Peyer's patch (tissue), 4 donors: ENCODE results near the gene GABRE.

Experiments used
- POLR2A ChIP-seq, 2 donors: fragments of 450-650 bp; IDR thresholded peaks; one replicate each; pipeline ENCODE4 v1.5.1; 2017; ENCODE audit warnings: antibody characterized with exemption in 2 of 2, mild to moderate bottlenecking in 2 of 2, moderate library complexity in 2 of 2
- TF ChIP-seq, protein P1 (sequence below), 6 experiments: fragments of 450-650 bp in 4 of 6; fragments of 200-600 bp in 2 of 6; sonication (generic) in 1 of 6; IDR thresholded peaks; one replicate each; pipeline ENCODE4 v1.5.1; 2017 to 2019; ENCODE audit warnings: antibody characterized with exemption in 6 of 6, mild to moderate bottlenecking in 3 of 6, moderate library complexity in 1 of 6

DNA sequence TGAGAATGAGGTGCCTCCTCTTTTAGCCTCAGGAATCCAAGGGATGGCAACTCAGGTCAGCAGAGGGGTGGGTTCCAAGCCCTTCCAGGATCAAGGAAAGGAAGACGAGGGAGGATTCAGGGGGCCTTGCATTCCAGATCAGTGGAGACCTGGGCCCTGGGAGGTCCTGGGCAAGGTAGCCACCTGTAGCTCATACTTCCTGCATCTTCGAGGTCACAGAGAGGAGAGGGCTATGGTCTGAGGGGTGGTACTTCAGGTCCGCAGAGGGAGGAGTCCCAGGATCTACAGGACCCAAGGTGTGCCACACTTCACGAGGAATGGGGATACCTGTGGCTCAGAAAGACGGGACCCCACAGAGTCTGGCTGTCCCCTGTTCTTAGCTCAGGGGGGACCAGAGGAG, 52.6 kb downstream of the GABRE start:
- TF ChIP-seq, protein P1, sequence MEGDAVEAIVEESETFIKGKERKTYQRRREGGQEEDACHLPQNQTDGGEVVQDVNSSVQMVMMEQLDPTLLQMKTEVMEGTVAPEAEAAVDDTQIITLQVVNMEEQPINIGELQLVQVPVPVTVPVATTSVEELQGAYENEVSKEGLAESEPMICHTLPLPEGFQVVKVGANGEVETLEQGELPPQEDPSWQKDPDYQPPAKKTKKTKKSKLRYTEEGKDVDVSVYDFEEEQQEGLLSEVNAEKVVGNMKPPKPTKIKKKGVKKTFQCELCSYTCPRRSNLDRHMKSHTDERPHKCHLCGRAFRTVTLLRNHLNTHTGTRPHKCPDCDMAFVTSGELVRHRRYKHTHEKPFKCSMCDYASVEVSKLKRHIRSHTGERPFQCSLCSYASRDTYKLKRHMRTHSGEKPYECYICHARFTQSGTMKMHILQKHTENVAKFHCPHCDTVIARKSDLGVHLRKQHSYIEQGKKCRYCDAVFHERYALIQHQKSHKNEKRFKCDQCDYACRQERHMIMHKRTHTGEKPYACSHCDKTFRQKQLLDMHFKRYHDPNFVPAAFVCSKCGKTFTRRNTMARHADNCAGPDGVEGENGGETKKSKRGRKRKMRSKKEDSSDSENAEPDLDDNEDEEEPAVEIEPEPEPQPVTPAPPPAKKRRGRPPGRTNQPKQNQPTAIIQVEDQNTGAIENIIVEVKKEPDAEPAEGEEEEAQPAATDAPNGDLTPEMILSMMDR (IDR thresholded peaks at IDR 0.05) = no peak
- TF ChIP-seq POLR2A (IDR thresholded peaks at IDR 0.05) = no peak
